ENCODE results near the gene NCKAP5.

The NCKAP5 gene

GRCh38 chr2:133270550-133270949, 297.7 kb downstream of the NCKAP5 start:
- Histone ChIP-seq H4K8ac (ENCODE audit: low read depth, low read length) (no peak overlapping the region), H3K9me3 (replicated peaks in 1 of 2; ENCODE audit: control insufficient read depth in 2 of 2, insufficient read depth in 1 of 2, low read depth in 1 of 2, low read length in 2 of 2) (peaks cover 0 to 9% of the 10 kb centered on the region in 2 donors), H2BK120ac (ENCODE audit: low read depth, low read length) (no peak overlapping the region), H3K23ac (ENCODE audit: low read depth, low read length, poor library complexity) (no peak overlapping the region), H3K14ac (ENCODE audit: low read length) (no peak overlapping the region), H3K27me3 (ENCODE audit: control insufficient read depth in 3 of 3, insufficient read depth in 3 of 3, low read depth in 1 of 3, low read length in 3 of 3) (no peaks in the 10 kb centered on the region), H3K27ac (replicated peaks; ENCODE audit: low read length) (no peak overlapping the region), H3K79me1 (ENCODE audit: low read depth, low read length) (no peaks in the 10 kb centered on the region), H3K4me3 (ENCODE audit: low read length in 2 of 2) (no peak overlapping the region), H2AK5ac (ENCODE audit: low read depth, low read length) (no peak overlapping the region), H4K91ac (ENCODE audit: low read depth, low read length, poor library complexity) (no peak overlapping the region), H2BK12ac (ENCODE audit: low read length) (no peak overlapping the region), H2AFZ (ENCODE audit: low read length) (no peak overlapping the region), H2BK5ac (ENCODE audit: low read length) (no peak overlapping the region), H3K9ac (ENCODE audit: low read depth, low read length, poor library complexity) (no peak overlapping the region), H2BK15ac (ENCODE audit: low read length) (no peak overlapping the region), H3K4me1 (ENCODE audit: control insufficient read depth in 2 of 2, insufficient read depth in 1 of 2, low read depth in 1 of 2, low read length in 2 of 2) (peaks cover 4 to 6% of the 10 kb centered on the region in 2 donors), H3K4ac (ENCODE audit: low read length) (no peak overlapping the region), H3K4me2 (ENCODE audit: insufficient read depth, low read length, poor library complexity, severe bottlenecking) (no peak overlapping the region), H3K18ac (ENCODE audit: low read length) (no peak overlapping the region), H3K36me3 (replicated peaks in 1 of 2; ENCODE audit: control insufficient read depth in 2 of 2, insufficient read depth in 2 of 2, low read length in 2 of 2) (peaks cover 0 to 37% of the 10 kb centered on the region in 2 donors)
- no peak for DNase-seq (ENCODE audit: low spot score)
- WGBS, 2 donors (ENCODE audit: extremely low coverage in 2 of 2, insufficient read length in 2 of 2, insufficient replicate concordance in 1 of 2): no CpG with 5 or more reads among the region's 5 CpGs

DNA sequence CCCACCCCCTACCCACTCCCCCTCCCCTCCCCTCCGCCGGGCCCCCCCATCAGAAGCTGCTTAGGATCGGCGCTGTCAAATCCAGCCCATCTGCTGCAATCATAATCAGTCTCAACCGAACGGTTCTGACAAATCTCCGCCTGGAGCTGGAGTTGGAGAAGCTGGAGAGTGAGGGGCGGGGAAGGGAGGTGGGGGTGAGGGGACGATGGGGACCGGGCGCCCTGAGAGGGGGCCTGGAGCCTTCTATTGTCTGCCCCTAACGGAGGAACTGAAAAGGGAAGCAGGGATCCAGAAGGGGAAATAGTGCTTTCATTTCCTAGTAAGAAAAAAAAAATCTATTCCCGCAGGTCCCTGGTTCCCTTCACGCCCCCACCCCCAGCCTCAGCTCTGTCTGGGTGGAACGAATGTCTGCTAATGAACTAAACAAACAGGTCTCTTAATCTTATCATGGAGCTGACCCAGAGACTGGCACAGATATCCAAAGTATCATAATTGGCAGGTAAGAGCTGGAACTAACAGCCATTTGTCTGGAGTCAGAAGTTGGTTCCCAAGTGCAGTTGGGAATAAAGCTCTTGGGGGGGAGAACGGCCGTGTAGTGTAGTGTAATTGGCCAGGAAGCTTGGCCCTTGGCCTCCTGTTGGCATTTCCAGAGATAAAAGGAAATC, 301.2 kb downstream of the NCKAP5 start:
- Histone ChIP-seq H3K4ac (ENCODE audit: low read length) (no peak overlapping the region), H3K36me3 (replicated peaks in 1 of 2; ENCODE audit: control insufficient read depth in 2 of 2, insufficient read depth in 2 of 2, low read length in 2 of 2) (peaks cover 0 to 25% of the 10 kb centered on the region in 2 donors), H3K27ac (replicated peaks; ENCODE audit: low read length) (no peak overlapping the region), H3K9ac (ENCODE audit: low read depth, low read length, poor library complexity) (no peak overlapping the region), H3K4me3 (ENCODE audit: low read length in 2 of 2) (peak overlapping the region in 1 of 2 donors; percentile 88), H2BK12ac (ENCODE audit: low read length) (no peak overlapping the region), H3K18ac (ENCODE audit: low read length) (peak overlapping the region; percentile 82), H4K8ac (ENCODE audit: low read depth, low read length) (no peak overlapping the region), H2BK120ac (ENCODE audit: low read depth, low read length) (no peak overlapping the region), H2AFZ (ENCODE audit: low read length) (no peak overlapping the region), H3K27me3 (ENCODE audit: control insufficient read depth in 3 of 3, insufficient read depth in 3 of 3, low read depth in 1 of 3, low read length in 3 of 3) (no peaks in the 10 kb centered on the region), H2AK5ac (ENCODE audit: low read depth, low read length) (no peak overlapping the region), H3K9me3 (replicated peaks in 1 of 2; ENCODE audit: control insufficient read depth in 2 of 2, insufficient read depth in 1 of 2, low read depth in 1 of 2, low read length in 2 of 2) (peaks cover 0 to 9% of the 10 kb centered on the region in 2 donors), H3K79me1 (ENCODE audit: low read depth, low read length) (no peaks in the 10 kb centered on the region), H4K91ac (ENCODE audit: low read depth, low read length, poor library complexity) (no peak overlapping the region), H3K23ac (ENCODE audit: low read depth, low read length, poor library complexity) (no peak overlapping the region), H3K4me1 (ENCODE audit: control insufficient read depth in 2 of 2, insufficient read depth in 1 of 2, low read depth in 1 of 2, low read length in 2 of 2) (peaks cover 7 to 10% of the 10 kb centered on the region in 2 donors), H3K4me2 (ENCODE audit: insufficient read depth, low read length, poor library complexity, severe bottlenecking) (peak overlapping the region; percentile 98), H3K14ac (ENCODE audit: low read length) (no peak overlapping the region), H2BK5ac (ENCODE audit: low read length) (no peak overlapping the region), H2BK15ac (ENCODE audit: low read length) (no peak overlapping the region)
- peak; percentile 6 for DNase-seq (ENCODE audit: low spot score)
- no CpG with 5 or more reads among the region's 17 CpGs for WGBS, 2 donors (ENCODE audit: extremely low coverage in 2 of 2, insufficient read length in 2 of 2, insufficient replicate concordance in 1 of 2)

DNA sequence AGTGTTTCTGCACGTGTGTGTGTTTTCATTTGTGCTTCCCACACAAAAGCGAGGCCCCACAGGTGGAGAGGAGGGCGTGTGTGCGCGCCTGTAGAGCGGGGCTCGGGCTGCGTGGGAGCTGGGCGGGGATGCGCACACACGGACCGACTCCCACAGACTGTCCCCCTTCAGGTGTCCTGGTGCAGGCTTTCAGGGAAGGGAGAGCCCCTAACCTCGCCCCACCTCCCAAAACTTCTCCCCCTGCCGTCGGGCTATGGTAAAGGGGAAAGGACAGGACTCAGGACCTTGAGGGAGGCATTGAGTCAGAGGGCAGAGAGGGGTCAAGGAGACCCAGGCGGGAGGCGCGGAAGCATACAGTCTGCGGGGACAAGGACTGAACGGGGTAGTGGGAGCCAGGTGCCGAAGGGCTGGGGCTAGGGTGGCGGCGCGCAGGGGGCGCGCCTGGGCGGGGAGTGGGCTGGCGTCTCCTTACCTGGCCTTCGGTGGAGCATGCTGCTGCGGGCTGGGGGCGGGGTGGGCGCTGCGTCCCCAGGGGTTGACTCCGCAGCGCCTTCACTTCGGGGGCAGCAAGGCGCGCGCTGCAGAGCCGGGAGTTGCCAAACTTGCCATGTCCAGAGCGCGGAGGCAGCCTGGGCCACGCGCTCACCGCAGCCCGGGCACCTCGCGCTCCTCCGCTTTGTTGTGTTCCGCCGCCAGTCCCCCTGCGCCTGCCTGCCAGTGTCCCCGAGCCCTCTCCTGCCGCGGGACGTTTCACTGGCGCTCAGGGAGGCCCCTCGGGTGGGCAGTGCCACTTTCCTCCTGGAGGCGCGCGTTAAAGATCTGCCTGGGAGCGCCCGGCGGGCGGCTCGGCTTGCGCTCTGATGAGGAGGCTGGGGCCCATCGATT, 302.0 kb downstream of the NCKAP5 start:
- no CpG with 5 or more reads among the region's 68 CpGs for WGBS, 2 donors (ENCODE audit: extremely low coverage in 2 of 2, insufficient read length in 2 of 2, insufficient replicate concordance in 1 of 2)
- no peak overlapping the region for H4K91ac ChIP-seq (ENCODE audit: low read depth, low read length, poor library complexity)
- no peaks in the 10 kb centered on the region for H3K27me3 ChIP-seq (ENCODE audit: control insufficient read depth in 3 of 3, insufficient read depth in 3 of 3, low read depth in 1 of 3, low read length in 3 of 3)
- H3K9me3 ChIP-seq (replicated peaks in 1 of 2; ENCODE audit: control insufficient read depth in 2 of 2, insufficient read depth in 1 of 2, low read depth in 1 of 2, low read length in 2 of 2): peaks cover 0 to 7% of the 10 kb centered on the region in 2 donors
- H3K14ac ChIP-seq (ENCODE audit: low read length): peak overlapping the region; percentile 75
- H3K23ac ChIP-seq (ENCODE audit: low read depth, low read length, poor library complexity): no peak overlapping the region
- peak; percentile 44 for DNase-seq (ENCODE audit: low spot score)
- peak overlapping the region; percentile 41 for H2BK120ac ChIP-seq (ENCODE audit: low read depth, low read length)
- H3K79me1 ChIP-seq (ENCODE audit: low read depth, low read length): no peaks in the 10 kb centered on the region
- H3K4me2 ChIP-seq (ENCODE audit: insufficient read depth, low read length, poor library complexity, severe bottlenecking): peak overlapping the region; percentile 98
- peaks cover 0 to 28% of the 10 kb centered on the region in 2 donors for H3K36me3 ChIP-seq (replicated peaks in 1 of 2; ENCODE audit: control insufficient read depth in 2 of 2, insufficient read depth in 2 of 2, low read length in 2 of 2)
- no peak overlapping the region for H2BK12ac ChIP-seq (ENCODE audit: low read length)
- H4K8ac ChIP-seq (ENCODE audit: low read depth, low read length): no peak overlapping the region
- no peak overlapping the region for H2AFZ ChIP-seq (ENCODE audit: low read length)
- peak overlapping the region in 1 of 2 donors; percentile 88 for H3K4me3 ChIP-seq (ENCODE audit: low read length in 2 of 2)
- H3K4ac ChIP-seq (ENCODE audit: low read length): no peak overlapping the region
- H2BK15ac ChIP-seq (ENCODE audit: low read length): peak overlapping the region; percentile 75
- peak overlapping the region; percentile 39 for H2BK5ac ChIP-seq (ENCODE audit: low read length)
- peak overlapping the region; percentile 40 for H2AK5ac ChIP-seq (ENCODE audit: low read depth, low read length)
- no peak overlapping the region for H3K27ac ChIP-seq (replicated peaks; ENCODE audit: low read length)
- H3K4me1 ChIP-seq (ENCODE audit: control insufficient read depth in 2 of 2, insufficient read depth in 1 of 2, low read depth in 1 of 2, low read length in 2 of 2): peaks cover 7 to 10% of the 10 kb centered on the region in 2 donors
- H3K18ac ChIP-seq (ENCODE audit: low read length): peak overlapping the region; percentile 87
- H3K9ac ChIP-seq (ENCODE audit: low read depth, low read length, poor library complexity): peak overlapping the region; percentile 80

- H2AK5ac ChIP-seq (ENCODE audit: low read depth, low read length): peak overlapping the region; percentile 40
- peaks cover 7 to 10% of the 10 kb centered on the region in 2 donors for H3K4me1 ChIP-seq (ENCODE audit: control insufficient read depth in 2 of 2, insufficient read depth in 1 of 2, low read depth in 1 of 2, low read length in 2 of 2)
- peaks cover 0 to 2% of the 10 kb centered on the region in 2 donors for H3K9me3 ChIP-seq (replicated peaks in 1 of 2; ENCODE audit: control insufficient read depth in 2 of 2, insufficient read depth in 1 of 2, low read depth in 1 of 2, low read length in 2 of 2)
- H2BK120ac ChIP-seq (ENCODE audit: low read depth, low read length): no peak overlapping the region
- no peak overlapping the region for H3K27ac ChIP-seq (replicated peaks; ENCODE audit: low read length)
- WGBS, 2 donors (ENCODE audit: extremely low coverage in 2 of 2, insufficient read length in 2 of 2, insufficient replicate concordance in 1 of 2): no CpG with 5 or more reads among the region's 19 CpGs
- H3K14ac ChIP-seq (ENCODE audit: low read length): no peak overlapping the region
- no peak overlapping the region for H2BK12ac ChIP-seq (ENCODE audit: low read length)
- peak overlapping the region; percentile 30 for H3K9ac ChIP-seq (ENCODE audit: low read depth, low read length, poor library complexity)
- H4K91ac ChIP-seq (ENCODE audit: low read depth, low read length, poor library complexity): no peak overlapping the region
- H2AFZ ChIP-seq (ENCODE audit: low read length): no peak overlapping the region
- H3K18ac ChIP-seq (ENCODE audit: low read length): peak overlapping the region; percentile 35
- no peaks in the 10 kb centered on the region for H3K79me1 ChIP-seq (ENCODE audit: low read depth, low read length)
- H3K23ac ChIP-seq (ENCODE audit: low read depth, low read length, poor library complexity): no peak overlapping the region
- peaks cover 0 to 24% of the 10 kb centered on the region in 2 donors for H3K36me3 ChIP-seq (replicated peaks in 1 of 2; ENCODE audit: control insufficient read depth in 2 of 2, insufficient read depth in 2 of 2, low read length in 2 of 2)
- no peak overlapping the region for H3K4ac ChIP-seq (ENCODE audit: low read length)
- H4K8ac ChIP-seq (ENCODE audit: low read depth, low read length): no peak overlapping the region
- H2BK15ac ChIP-seq (ENCODE audit: low read length): no peak overlapping the region
- DNase-seq (ENCODE audit: low spot score): peak; percentile 35
- H3K4me3 ChIP-seq (ENCODE audit: low read length in 2 of 2): no peak overlapping the region
- H3K27me3 ChIP-seq (ENCODE audit: control insufficient read depth in 3 of 3, insufficient read depth in 3 of 3, low read depth in 1 of 3, low read length in 3 of 3): no peaks in the 10 kb centered on the region
- no peak overlapping the region for H2BK5ac ChIP-seq (ENCODE audit: low read length)
- H3K4me2 ChIP-seq (ENCODE audit: insufficient read depth, low read length, poor library complexity, severe bottlenecking): peak overlapping the region; percentile 98
Observed at GRCh38 chr2:133265432-133265949, 302.8 kb downstream of the NCKAP5 start.
